ENCODE measurements around the gene MACROD2.

Gene MACROD2

DNA sequence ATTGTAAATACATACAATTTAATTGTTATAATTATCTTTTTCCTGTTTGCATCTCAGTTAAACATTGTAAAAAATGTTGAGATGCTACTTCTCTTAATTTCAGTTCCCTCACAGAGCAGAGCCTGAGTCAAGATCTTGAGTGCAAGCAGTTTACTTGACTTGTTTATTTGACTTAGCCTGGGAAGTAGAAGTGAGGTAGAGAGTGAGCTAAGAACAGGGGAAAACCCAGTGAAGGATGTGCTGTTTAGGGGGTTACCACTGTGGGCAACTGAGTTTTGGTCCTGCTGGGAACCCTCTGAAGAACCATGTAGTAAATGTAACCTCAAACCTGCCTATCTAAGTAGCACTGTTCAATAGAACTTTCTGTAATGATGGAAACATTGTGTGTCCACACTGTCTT, 837.3 kb downstream of the MACROD2 start:
- no peak overlapping the region for H3K4me3 ChIP-seq (ENCODE audit: low read length)
- TF ChIP-seq, protein P1, sequence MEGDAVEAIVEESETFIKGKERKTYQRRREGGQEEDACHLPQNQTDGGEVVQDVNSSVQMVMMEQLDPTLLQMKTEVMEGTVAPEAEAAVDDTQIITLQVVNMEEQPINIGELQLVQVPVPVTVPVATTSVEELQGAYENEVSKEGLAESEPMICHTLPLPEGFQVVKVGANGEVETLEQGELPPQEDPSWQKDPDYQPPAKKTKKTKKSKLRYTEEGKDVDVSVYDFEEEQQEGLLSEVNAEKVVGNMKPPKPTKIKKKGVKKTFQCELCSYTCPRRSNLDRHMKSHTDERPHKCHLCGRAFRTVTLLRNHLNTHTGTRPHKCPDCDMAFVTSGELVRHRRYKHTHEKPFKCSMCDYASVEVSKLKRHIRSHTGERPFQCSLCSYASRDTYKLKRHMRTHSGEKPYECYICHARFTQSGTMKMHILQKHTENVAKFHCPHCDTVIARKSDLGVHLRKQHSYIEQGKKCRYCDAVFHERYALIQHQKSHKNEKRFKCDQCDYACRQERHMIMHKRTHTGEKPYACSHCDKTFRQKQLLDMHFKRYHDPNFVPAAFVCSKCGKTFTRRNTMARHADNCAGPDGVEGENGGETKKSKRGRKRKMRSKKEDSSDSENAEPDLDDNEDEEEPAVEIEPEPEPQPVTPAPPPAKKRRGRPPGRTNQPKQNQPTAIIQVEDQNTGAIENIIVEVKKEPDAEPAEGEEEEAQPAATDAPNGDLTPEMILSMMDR (conservative IDR thresholded peaks at IDR 0.05; ENCODE audit: low read depth, low read length), result no peak
- DNase-seq (ENCODE audit: low read depth), result no peak

DNA sequence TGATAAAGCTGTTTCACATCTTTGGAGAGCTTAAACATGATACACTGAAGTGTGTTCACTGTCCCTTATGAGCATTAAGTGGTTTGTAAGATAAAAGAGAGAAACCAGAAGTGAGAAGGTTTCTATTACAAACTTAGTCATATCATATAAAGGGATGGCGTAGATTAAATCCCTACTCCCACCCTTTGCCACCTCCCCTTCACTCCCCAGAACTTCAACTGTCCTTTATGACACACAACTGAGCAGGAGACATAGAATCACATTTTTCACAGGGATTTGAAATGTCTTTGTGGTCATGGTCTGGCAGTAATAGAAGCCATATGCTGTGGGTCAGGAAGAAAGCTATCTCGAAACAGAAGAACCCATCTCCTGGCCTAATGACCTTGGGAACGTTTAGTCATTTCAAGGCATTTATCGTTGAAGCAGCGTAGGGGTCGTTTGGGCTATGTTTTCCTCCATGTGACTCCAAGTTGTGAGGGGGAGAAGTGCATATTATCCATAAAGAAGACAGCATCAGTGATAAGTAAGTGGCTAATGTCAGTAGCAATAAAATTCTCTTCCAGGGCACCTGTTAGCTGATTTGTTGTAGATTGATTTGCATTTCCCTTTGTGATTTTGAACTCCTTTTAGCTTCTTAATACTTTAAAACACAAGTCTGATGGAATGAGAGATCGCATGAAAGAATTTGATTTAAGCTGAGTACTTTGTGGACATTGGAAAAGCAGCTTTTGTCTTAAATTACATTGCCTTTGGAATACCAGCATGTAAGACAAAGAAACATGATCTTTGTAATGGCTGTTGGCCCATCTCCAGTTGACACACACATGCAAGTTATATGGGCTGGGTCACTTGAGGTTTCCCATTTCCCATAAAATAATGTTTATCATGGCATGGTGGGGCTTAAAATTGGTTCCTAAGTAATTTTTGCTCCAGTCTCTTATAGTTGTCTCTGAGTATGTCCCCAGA, 843.6 kb downstream of the MACROD2 start:
- TF ChIP-seq, protein P1 (conservative IDR thresholded peaks at IDR 0.05; ENCODE audit: low read depth, low read length), result no peak
- DNase-seq (ENCODE audit: low read depth), result peak; percentile 46
- H3K4me3 ChIP-seq (ENCODE audit: low read length), result no peak overlapping the region

DNA sequence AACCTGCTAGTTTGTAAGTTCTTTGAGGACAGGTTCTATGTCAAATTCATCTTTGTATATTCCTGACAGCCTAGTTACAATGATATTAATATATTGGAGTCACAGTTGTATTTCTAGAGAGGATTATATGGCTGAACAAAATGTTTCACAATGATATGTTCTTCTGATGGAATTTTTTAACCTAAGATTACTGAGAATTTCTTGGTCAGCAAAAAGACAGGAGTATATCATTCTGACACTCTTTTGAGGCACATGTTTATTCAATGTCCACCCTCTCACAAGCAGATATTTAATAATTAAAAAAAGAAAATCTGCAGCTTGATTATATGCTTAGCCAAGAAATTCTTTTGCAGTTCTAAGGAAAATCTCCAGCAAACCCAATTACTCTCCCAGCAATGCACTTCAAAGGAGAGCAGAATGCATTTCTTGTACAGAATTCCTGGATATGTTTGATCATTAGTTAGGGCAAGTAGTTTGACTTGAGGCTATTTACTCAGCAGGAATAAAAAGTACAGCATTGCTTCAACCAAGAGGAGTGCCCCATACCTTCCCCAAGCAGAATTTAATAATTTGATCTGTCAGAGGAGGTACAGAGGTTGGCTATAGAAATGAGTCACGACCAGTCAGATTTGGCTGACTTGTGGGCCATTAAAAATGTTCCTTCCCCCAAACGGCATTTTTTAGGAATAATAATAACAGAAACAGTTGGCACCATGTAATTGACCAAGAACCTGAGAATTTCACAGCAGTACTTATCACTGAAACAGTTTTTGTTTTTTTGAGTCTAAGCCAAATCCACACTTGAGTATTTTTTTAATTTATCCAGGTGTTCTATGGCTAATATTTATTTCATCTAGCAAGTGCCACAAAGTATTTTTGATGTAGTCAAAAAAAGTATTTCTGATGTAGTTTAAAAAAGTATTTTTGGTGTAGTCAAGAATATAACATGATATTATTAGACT, 850.2 kb downstream of the MACROD2 start:
- no peak for DNase-seq (ENCODE audit: low read depth)
- TF ChIP-seq, protein P1 (conservative IDR thresholded peaks at IDR 0.05; ENCODE audit: low read depth, low read length), result no peak
- H3K4me3 ChIP-seq (ENCODE audit: low read length), result no peak overlapping the region

DNA sequence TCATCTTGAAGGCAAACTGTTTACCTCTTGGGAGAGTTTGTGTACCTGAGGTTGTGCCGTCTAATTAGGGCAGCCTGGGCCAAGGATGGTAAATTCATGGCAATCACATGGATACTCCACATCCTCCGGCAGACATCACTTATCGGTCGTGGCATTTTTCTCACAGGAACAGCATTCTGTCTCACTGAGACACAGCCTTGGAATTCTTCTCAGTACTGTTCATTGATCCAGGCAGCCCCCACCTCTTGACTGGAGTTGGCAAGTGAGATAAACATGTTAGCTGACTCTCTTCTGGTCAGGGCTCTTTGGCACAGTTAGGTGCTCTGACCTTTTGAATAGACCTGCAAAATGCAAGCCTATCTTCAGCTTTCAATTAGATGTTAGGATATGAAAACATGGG, 853.5 kb downstream of the MACROD2 start:
- no peak overlapping the region for H3K4me3 ChIP-seq (ENCODE audit: low read length)
- TF ChIP-seq, protein P1 (conservative IDR thresholded peaks at IDR 0.05; ENCODE audit: low read depth, low read length), result no peak
- DNase-seq (ENCODE audit: low read depth), result no peak

DNA sequence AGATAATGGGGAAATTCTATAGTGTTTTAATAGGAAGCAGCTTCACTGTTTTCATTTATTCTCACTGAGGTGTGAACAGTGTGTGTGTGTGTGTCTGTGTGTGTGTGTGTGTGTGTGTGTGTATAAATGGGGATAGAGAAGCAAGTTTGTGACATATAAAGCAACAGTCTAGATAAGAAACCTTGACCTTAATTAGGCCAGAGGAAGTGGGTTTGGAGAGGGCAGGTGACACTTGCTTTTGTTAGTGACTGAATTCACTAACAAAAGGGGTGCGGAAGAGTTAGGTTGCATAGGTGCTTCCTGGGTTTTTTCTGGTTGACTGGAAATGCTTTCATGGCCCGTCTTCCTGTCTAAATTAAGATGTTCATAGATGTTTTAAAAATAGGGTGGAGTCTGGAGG, 857.8 kb downstream of the MACROD2 start:
- DNase-seq (ENCODE audit: low read depth), result no peak
- no peak overlapping the region for H3K4me3 ChIP-seq (ENCODE audit: low read length)
- TF ChIP-seq, protein P1 (conservative IDR thresholded peaks at IDR 0.05; ENCODE audit: low read depth, low read length), result no peak

DNA sequence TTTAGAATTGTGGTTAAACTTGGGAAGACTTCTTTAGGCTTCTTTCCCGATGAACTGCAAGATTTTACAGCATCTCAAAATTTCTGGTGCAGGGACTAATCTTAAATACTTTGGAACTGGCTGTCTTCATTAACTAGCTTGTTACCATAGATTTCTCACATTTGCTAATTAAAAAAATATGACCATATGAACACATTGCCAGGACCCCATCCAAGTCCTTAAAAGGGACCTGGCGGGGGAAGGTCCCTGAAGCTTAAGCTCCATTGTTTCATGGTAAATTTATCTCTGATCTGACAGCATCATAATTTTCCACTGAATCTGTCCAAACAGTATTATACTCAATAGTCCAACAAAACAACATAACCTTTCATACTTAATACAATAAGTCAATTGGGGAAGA, 859.9 kb downstream of the MACROD2 start:
- H3K4me3 ChIP-seq (ENCODE audit: low read length), result no peak overlapping the region
- TF ChIP-seq, protein P1 (conservative IDR thresholded peaks at IDR 0.05; ENCODE audit: low read depth, low read length), result no peak
- DNase-seq (ENCODE audit: low read depth), result no peak

All from retinal pigment epithelial cell (primary cell).